ENCODE measurements around the gene MYOZ1.
A peak's percentile ranks its signal among the peaks of the same experiment; 100 is the strongest.
"Not testable (repeated sequence)": the region's sequence is repeated elsewhere in the genome, so short reads cannot be mapped to it uniquely, and the experiment has no call there.

MYOZ1 gene, protein sequence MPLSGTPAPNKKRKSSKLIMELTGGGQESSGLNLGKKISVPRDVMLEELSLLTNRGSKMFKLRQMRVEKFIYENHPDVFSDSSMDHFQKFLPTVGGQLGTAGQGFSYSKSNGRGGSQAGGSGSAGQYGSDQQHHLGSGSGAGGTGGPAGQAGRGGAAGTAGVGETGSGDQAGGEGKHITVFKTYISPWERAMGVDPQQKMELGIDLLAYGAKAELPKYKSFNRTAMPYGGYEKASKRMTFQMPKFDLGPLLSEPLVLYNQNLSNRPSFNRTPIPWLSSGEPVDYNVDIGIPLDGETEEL

DNA sequence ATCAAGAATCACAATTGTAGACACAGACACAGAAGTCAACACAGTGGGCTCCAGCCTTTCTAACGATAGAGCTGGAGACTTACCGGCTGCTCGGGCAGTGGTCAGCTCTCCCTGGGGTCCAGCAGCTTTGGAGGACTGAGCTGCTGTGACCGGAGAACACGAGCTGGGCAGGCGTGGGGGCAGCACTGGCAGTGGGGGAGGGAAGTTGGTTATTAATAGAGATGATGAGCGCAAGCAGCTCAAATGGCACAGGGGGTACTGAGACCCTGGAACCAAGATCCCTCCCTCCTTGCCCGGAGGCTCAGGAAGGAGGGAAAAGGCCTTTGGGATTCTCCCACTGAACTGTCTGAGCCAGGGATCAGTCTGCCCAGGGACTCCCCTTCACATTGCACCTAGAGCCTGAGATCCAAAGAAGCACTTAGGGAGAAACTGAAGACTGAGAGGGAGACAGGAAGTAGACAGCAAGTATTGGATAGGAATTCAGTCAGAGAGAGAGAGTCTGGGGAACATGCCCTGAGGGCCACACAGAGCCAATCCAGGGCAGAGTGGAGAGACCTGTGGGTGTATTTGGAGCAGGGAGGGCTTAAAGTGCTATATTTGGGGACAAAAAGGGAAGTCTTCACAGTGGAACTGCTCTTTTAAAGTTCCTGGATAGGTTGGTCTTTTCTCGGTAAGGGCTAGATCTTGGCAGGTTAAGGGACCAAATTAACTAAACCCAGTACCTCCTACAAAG, at the start of gene MYOZ1:
Gene MYOZ1 (minus strand): TSS at position 147 of the 733 bp plus-strand sequence. CDS start 1,457 bp downstream, outside the sequence.
- no peak for DNase-seq (ENCODE audit: low spot score)

DNA sequence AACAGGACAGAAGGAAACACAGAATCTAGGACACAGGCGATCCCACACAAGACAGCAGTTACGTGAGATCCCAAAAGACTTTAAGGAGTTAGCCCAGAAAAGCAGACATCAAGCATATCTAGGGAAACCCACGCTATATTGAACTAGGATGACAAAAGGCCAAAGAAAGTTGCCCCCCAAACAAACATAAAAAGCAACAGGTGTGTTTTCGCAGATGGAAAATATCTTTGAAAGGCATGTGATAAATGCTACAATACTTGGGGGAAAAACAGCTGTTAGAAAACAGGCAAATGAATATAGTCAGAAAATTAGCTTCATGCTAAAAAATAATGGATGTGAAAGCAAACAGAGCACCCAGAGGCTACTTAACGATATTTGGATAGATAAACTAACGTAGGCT, 49.5 kb upstream of the MYOZ1 start:
- not testable (repeated sequence) for DNase-seq (ENCODE audit: low spot score)

DNA sequence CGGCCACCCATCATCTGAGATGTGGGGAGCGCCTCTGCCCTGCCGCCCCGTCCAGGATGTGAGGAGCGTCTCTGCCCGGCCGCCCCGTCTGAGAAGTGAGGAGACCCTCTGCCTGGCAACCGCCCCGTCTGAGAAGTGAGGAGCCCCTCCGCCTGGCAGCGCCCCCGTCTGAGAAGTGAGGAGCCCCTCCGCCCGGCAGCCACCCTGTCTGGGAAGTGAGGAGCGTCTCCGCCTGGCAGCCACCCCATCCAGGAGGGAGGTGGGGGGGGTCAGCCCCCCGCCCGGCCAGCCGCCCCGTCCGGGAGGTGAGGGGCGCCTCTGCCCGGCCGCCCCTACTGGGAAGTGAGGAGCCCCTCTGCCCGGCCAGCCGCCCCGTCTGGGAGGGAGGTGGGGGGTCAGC, 48.3 kb upstream of the MYOZ1 start:
- not testable (repeated sequence) for DNase-seq (ENCODE audit: low spot score)

DNA sequence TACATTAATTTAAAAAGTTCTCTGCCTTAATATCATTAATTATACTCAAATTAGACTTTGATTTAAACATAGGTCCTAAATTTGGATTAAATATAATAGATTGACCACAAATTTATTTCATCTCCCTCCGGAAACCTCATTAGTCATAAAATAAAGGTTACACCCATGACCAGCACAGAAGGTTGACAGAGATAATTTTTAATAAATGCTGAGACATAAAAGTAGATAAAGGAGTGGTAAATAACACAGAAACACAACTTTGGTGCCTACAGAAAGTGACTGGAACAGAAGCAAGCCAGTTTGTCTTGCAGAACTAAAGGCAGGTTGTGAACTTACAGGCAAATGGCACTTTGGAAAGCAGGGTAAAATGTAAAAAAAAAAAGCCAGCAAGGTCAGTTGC, 46.4 kb upstream of the MYOZ1 start:
- not testable (repeated sequence) for DNase-seq (ENCODE audit: low spot score)

DNA sequence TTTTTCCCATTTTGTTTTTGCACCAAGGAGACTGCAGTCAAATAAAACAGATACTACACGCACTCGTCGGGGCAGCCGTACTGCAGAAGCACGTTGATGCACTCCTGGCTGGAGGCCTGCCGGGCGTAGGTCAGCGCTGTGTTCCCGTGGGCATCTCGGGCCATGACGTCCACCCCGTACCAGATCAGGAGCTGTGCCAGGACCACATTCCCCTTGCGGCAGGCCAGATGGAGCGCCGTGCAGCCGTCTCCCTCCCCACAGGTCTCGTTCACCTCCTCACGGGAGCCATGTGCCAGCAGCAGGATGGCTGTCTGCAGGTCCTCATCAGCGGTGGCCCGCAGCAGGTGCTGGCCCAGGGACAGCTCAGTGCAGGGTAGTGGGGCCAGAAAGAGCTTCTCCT, 33.3 kb upstream of the MYOZ1 start:
- DNase-seq (ENCODE audit: low spot score) = not testable (repeated sequence)

DNA sequence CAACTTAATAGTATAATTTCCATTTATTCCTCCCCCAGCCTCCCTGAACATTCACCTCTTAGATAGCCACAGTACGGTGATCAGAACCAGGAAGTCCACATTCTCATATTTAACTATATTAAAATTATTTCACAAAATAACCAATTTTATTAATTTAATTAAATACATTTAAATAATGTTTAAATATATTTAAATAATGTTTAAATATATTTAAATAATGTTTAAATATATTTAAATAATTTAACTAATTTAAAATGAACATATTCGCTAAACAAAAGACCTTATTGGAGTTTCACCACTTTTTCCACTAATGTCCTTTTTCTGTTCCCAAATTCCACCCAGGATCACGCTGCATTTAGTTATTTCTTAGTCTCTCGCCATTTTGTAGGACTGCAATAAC, 27.1 kb upstream of the MYOZ1 start:
- DNase-seq (ENCODE audit: low spot score) = not testable (repeated sequence)

DNA sequence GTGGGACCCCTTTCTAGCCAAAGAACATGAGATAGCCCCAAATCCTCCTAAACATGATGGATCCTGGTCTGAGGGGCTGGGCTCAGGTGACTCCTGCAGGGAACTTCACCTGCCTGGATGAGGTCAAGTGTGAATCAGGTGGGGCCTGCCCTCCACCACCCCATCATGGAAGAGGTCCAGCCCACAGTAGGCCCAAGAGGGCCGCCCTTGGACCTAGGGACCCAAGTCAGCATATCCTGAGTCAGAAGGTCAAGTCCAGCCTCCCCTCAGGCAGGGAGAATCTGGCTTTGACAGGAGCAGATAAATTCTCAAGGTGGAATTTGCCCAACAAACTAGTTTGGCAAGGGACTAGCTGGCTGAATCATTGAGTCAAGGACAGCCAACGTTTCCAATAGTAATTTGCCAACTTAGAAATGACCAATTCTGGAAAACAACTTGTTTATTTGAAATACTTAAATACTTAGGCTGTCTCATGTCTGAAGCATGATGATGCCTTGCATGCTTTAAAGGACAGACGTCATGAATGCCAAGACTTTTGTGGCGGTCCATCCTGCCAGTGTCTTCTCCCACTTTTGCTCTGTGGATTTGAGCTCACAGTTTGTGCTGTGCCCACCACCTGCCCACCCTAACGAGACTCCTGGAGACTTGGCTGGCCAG, 25.0 kb upstream of the MYOZ1 start:
- DNase-seq (ENCODE audit: low spot score) = not testable (repeated sequence)

DNA sequence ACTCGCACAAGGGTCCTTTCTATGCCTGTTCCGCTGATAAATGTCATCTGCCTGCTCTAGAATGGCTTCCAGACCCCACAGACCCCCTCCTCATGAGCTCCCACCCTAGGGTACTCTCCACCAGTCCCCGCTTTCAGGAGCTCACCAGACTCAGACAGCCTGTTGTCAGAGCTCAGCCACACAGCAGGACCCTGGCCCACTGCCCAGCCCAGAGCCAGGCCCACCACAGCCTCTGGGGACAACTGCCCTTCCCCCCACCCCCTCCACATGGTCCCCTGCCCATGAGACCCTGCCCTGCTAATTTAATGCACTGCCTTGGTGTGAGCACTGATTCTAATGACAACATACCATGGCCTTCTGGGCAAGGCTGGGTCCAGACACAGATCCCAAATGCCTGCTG, 24.3 kb upstream of the MYOZ1 start:
- not testable (repeated sequence) for DNase-seq (ENCODE audit: low spot score)

DNA sequence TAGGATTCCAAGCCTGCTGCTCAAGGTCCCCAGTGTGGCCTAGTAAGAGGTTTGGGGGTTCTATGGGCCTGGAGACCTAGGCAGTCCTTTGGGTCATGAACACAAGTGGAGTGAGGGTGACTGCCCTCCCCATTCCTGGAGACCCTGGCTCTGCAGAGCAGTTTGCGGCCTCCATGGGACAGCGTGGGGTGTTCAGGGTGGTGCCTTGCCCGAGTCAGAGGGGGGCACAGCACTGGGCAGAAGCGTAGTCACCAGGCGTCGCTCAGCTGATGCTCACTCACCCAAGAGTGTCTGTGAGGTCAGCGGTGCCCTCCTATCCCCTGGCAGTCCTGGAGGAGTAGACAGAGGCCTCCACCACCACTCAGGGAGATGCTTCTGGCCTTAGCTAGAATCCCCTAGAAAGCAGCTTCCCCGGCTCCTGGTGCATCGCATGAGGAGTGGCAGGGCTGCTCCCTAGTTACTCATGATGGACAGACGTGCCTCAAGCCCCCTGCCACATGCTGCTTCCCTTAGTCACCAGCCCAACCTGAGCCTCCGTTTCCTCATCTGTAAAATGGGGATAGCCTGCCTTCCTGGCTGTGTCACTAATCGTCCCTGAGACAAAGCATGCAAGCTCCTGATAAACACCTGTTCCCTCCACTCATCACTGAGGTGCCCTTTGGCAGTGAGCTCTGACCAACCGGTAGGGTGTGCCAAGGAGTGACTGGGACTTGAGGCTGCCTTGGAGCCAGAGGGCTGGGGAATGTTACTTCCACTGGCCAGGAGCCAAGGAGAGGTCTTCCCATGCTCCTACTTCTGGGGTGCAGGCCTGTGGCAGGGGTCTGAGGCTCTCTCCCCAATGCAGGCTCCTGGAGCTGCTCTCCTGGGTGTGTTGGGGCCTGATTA, 23.1 kb upstream of the MYOZ1 start:
- not testable (repeated sequence) for DNase-seq (ENCODE audit: low spot score)

DNA sequence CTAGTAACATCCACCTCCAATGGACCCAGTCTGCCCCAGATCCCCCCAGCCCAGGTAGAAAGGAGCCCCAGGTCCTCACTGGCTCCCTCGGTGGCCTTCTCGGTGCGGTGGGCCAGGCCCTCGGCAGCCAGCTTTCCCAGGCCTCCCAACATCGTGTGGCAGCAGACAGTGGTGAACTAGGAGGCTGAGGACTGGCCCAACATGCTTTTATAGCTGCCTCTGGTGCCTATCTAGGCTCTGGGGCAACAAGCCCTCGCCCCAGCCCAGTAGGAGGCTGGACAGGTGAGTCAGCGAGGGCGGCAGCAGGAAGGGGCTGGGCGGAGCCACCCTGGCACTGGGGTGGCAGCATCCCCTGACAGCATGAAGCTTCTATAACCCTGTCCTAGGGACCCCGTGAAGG, 22.3 kb upstream of the MYOZ1 start:
- not testable (repeated sequence) for DNase-seq (ENCODE audit: low spot score)

DNA sequence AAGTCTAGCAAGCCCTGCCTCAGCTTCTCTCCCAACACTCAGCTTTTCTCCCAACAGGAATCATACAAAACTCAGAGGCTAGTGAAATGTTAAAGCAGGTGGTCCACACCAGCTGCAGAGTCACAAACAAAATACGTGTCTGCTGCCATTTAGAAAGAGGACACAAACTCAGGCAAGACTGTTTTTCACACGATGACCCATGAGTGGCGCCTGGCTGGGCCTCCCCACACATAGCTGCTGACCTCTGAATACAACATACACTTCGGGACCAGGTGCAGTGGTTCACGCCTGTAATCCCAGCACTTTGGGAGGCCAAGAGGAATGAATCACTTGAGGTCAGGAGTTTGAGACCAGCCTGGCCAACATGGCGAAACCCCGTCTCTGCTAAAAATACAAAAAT, 21.4 kb upstream of the MYOZ1 start:
- DNase-seq (ENCODE audit: low spot score) = not testable (repeated sequence)

DNA sequence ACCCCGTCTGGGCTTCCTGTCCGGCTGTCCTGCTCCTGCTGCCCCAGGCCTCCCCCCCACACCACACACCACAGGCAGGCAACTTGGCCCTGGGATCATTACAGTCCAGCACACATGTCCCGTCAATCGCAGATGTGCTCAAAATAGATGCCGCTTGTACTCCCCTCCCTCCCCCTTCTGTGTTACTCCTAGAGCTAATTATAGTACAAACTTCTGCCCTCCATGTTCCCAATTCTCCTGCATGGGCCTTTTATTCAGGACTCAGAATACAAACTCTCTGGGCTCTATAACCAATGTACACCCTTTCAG, 14.7 kb upstream of the MYOZ1 start, which contains the start of gene SYNPO2L:
Gene SYNPO2L (minus strand): TSS at position 40 of the 309 bp plus-strand sequence. CDS start 107 bp downstream, outside the sequence.
- DNase-seq (ENCODE audit: low spot score) = peak; percentile 46

DNA sequence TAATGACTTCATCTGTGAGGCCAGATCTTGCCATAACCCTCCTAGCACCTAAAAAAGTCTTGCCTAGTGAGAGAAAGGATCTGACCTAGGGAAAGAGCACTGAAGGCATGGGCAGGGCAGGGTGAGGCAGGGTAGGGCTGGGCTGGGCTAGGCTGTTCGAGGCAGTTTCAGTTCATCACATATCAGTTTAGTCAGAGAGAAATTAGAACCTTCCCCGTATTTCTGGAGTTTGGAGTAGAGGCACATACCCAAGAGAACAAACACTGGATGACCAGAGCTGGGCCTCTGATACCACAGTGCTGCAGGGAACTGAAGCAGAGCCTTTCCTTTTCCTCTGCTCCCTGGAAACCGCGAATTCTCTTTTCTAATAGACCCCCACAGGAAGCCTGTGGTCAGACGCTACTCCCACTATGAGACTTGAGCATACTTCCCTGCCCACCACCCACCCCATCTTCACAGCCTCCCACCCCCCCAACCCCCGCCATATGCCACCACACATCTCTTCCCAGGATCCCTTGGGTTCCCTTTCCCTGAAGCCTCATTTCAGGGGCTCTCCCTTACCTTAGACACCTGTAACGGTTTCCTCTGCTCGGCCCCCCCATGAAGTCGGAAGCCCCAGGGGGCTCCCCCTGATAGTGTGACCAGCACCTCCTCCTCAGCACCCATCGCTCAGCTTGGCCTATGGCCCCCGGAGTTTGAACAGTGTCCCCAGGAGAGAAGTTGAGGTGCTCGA, 14.1 kb upstream of the MYOZ1 start:
- DNase-seq (ENCODE audit: low spot score) = no peak

DNA sequence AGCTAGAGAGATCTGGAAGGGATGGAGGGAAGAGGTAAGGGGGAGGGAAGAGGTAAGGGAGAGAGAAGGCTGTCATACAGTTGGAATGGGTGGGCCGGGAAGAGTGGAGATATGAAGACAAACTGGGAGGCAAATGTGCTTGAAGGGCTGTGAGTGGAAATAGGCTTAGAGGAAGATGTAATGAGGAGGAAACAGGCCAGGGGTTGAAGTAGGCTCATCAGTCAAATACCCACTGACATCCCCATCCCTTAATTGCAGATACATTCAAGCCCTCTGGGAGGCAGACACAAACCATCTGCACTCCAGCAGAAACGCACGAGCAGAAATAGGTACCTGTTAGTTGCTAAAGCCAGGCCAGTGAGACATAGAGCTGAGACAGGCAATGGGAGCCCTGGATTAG, 12.4 kb upstream of the MYOZ1 start:
- no peak for DNase-seq (ENCODE audit: low spot score)

DNA sequence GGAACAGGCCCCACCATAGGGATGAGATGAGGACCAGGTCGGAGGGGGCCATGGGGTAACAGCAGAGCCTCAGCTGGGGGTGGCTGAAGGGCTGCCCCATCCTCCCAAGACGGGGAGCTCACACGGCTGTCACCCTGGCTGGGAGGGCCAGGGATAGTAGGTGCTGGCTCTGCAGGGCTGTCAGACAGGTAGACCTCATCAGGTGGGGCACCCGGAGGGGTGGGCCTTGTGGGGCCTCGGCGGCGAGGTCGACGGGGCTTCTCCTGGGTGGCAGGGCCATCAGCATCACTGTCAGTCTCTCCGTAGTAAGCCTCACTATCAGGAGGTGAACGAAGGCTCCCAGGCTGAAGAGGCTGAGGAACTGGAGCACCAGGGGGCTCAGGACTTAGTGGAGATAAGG, 11.9 kb upstream of the MYOZ1 start:
- no peak for DNase-seq (ENCODE audit: low spot score)

DNA sequence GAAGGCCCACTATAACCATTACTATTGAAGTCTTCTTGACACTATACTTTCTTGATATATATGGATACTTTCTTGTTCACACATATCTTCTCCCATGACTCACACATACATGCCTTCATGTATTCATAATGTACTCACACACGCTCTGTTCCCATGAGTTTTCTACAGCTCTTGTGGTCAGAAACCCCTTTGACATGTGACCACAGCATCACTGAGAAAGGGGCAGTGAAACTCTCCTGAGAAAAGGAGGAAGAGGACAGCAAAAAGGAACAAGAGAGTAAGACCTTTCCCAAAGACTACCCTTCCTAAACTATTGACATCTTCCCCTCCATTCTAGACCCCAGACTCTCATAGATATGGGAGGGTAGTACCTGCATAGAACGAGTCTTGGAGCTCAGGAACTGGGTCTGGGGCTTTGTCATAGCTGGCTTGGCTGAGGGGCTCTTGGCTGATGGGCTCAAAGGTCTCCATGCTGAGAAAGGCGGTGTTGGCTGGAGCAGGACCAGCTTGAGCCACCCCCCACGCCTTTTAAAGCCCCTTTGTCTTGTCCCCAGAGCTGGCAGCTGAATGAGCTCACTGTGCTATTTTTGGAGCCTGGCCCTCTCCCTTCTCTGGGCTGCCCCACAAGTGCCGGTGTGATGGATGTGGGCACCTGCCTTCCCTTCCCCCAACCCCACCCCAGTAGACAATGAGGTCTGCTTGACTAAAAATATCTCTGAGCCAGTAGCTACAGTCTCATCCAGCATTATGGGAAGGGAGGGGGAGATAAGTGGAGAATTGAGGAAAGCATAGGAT, 9.5 kb upstream of the MYOZ1 start:
- peak; percentile 73 for DNase-seq (ENCODE audit: low spot score)

DNA sequence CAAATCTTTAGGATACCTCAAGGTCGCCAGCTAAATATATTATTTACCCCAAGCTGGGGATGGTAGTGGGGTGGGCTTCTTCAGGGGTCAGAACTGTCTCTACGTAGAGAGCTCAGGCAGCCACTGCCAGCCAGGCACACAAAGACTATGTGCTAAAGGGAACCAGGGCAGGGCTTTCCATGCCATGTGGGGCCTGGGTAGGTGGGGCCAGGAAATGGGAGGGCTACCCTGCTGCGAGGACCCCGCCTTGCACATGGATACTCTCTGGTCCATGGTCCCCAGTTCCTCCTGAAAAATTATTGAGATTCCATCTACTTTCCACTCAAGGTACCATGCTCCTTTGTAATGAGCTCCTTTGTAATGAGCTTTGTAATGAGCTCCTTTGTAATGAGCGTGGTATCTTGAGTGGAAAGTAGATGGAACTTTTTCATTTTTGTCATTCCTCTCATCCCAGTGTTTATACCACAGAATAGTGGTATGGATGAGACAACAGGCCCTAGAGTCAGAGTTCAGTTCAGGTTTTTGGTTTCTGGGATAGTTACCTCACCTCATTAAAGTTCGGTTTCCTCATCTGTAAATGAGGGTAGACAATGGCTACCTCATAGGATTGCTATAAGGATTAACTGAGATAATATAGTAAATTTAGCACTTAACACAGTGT, 8.7 kb upstream of the MYOZ1 start:
- peak; percentile 67 for DNase-seq (ENCODE audit: low spot score)

DNA sequence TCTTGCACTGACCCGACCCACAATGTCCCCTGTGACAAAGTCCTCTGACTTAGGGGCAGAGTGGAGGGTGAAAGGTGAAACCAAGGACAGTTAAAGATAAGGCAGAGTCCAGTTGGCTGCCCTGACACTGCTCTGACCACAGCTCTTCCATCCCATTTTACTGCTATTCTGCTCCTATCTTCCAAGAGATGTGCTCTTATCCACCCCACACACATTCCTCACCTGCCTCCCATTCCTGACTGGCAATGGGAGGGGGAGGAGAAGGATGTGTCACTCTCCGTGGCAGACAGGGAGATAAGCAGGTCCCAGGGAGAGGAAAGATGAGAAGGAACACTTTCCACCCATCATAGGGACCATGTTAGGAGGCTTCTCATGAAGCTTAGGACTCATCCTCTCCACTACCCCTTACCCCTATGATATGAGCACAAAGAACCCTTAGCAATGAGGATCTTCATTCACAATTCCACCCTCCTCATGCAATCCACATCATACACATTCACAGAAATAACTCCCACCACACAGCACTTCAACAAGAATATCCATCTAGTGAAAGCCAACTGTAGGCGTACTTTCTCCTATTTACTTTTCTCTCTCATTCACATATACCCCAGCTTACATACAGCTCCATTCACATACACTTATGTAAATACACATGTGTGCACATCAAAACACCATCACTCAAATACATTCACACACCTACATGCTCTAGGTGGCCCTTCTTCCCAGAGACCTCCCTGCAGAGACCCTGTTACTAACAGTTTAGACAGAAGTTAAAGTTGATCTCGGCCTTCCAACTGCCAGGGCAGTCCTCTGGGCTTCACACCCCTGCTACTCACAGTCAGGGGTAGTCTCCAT, 7.9 kb upstream of the MYOZ1 start:
- peak; percentile 45 for DNase-seq (ENCODE audit: low spot score)
